ENCODE data around the gene CHRM4. TPM values are rescaled to one million over a fixed set of nuclear protein-coding genes. Genes with fewer than 3 reads are reported as not detected.
A peak's percentile ranks its signal among the peaks of the same experiment; 100 is the strongest.
"Not testable (repeated sequence)": the region's sequence is repeated elsewhere in the genome, so short reads cannot be mapped to it uniquely, and the experiment has no call there.

CHRM4 gene
- total and polyA plus RNA-seq, 12 donors = 0.14 to 0.81 (median 0.39) TPM; not detected in 6

GRCh38 chr11:46381819-46382645 lies 9.5 kb downstream of the CHRM4 start:
- intact Hi-C loops (cut with DNase I) = loop anchor here in 1 of 2 donors (10.0 kb wide), 1 partner anchor 223 kb away; no protein-coding TSS in a partner anchor
- H3K4me3 ChIP-seq = peak overlapping the region in 2 of 4 donors; percentile 68 to 83
- peak overlapping the region in 1 of 5 donors; percentile 77 for H3K27ac ChIP-seq
- TF ChIP-seq POLR2A (IDR thresholded peaks at IDR 0.05) (no peak), CTCF (IDR thresholded peaks at IDR 0.05) (no peak)
- peaks cover 9 to 15% of the 10 kb centered on the region in 2 donors for H3K4me1 ChIP-seq (replicated peaks in 1 of 2)
- no peaks in the 10 kb centered on the region for H3K9me3 ChIP-seq (replicated peaks in 1 of 3)
- no peaks in the 10 kb centered on the region for H3K36me3 ChIP-seq (replicated peaks in 1 of 2)
- peak in 3 of 7 donors; percentile 25 to 30 (median 29) for DNase-seq
- H3K27me3 ChIP-seq = no peaks in the 10 kb centered on the region
- WGBS, 4 donors = 6 to 26% (median 12%) methylated on average over 13 to 66 of the region's 66 CpGs

- H3K27me3 ChIP-seq = no peaks in the 10 kb centered on the region
- TF ChIP-seq POLR2A (IDR thresholded peaks at IDR 0.05) (no peak), CTCF (IDR thresholded peaks at IDR 0.05) (no peak)
- peak within 1 kb of the TSS in 4 of 5 donors; percentile 39 to 77 (median 68) for H3K27ac ChIP-seq
- DNase-seq = peak in 2 of 7 donors; percentile 39 to 40
- H3K9me3 ChIP-seq (replicated peaks in 1 of 3) = no peaks in the 10 kb centered on the region
- peaks cover 9 to 15% of the 10 kb centered on the region in 2 donors for H3K4me1 ChIP-seq (replicated peaks in 1 of 2)
- H3K4me3 ChIP-seq = peak within 1 kb of the TSS; percentile 16 to 83 (median 58)
- WGBS, 4 donors = 1 to 2% methylated on average over 74 to 89 of the region's 96 CpGs; no CpG with 5 or more reads in 2 of the 4 donors
- intact Hi-C loops (cut with DNase I) = loop anchor here in 1 of 2 donors (10.0 kb wide), 1 partner anchor 224 kb away; no protein-coding TSS in a partner anchor
- H3K36me3 ChIP-seq (replicated peaks in 1 of 2) = peaks cover 0 to 5% of the 10 kb centered on the region in 2 donors
These were observed 10.3 kb downstream of the CHRM4 start, which contains the start of gene MDK for GRCh38 chr11:46381048-46381818. MDK (plus strand) TSS chr11:46381669; CDS start chr11:46382058, 389 bp downstream.

GRCh38 chr11:46380340-46381047 lies 11.1 kb downstream of the CHRM4 start:
- TF ChIP-seq CTCF (IDR thresholded peaks at IDR 0.05) (no peak), POLR2A (IDR thresholded peaks at IDR 0.05) (no peak)
- DNase-seq = peak; percentile 68 to 86 (median 71)
- Histone ChIP-seq H3K4me3 (peak overlapping the region; percentile 16 to 83 (median 58)), H3K9me3 (replicated peaks in 1 of 3) (no peaks in the 10 kb centered on the region), H3K36me3 (replicated peaks in 1 of 2) (peaks cover 0 to 13% of the 10 kb centered on the region in 2 donors), H3K4me1 (replicated peaks in 1 of 2) (peaks cover 9 to 15% of the 10 kb centered on the region in 2 donors), H3K27me3 (no peaks in the 10 kb centered on the region), H3K27ac (peak overlapping the region in 4 of 5 donors; percentile 39 to 77 (median 68))
- intact Hi-C loops (cut with DNase I) = loop anchor here in 1 of 2 donors (10.0 kb wide), 1 partner anchor 224 kb away; no protein-coding TSS in a partner anchor
- WGBS, 4 donors = 0 to 1% (median 1%) methylated on average over 18 to 45 of the region's 45 CpGs

- not testable (repeated sequence) for H3K9me3 ChIP-seq (replicated peaks in 1 of 3); H3K4me3 ChIP-seq; H3K27me3 ChIP-seq
- Histone ChIP-seq H3K27ac (peak overlapping the region in 2 of 5 donors; percentile 67 to 77), H3K36me3 (replicated peaks in 1 of 2) (peaks cover 0 to 21% of the 10 kb centered on the region in 2 donors), H3K4me1 (replicated peaks in 1 of 2) (peaks cover 9 to 15% of the 10 kb centered on the region in 2 donors)
- intact Hi-C loops (cut with DNase I) = loop anchor here in 1 of 2 donors (10.0 kb wide), 1 partner anchor 225 kb away; no protein-coding TSS in a partner anchor
- 72 to 100% (median 79%) methylated on average over 2 to 33 of the region's 36 CpGs for WGBS, 4 donors
- peak in 1 of 7 donors; percentile 17 for DNase-seq
These were observed 11.9 kb downstream of the CHRM4 start for GRCh38 chr11:46379482-46380293.
